Prostate gland (tissue), 2 donors: ENCODE data around the gene CAPN14. TPM values are rescaled to one million over a fixed set of nuclear protein-coding genes. Genes with fewer than 3 reads are reported as not detected.
"Not testable (repeated sequence)": the region's sequence is repeated elsewhere in the genome, so short reads cannot be mapped to it uniquely, and the experiment has no call there.

Experiments
- DNase-seq: peaks from one replicate; pipeline ENCODE4 v3.0.0-alpha.2; 2019; ENCODE audit warnings: low spot score
- H3K27ac ChIP-seq, 2 donors: fragments of 200-600 bp; sonication (generic); 2 replicates each; pipeline ENCODE4 v1.5.1; 2017 to 2019
- H3K27me3 ChIP-seq: fragments of 200-600 bp; sonication (generic); replicated peaks from 2 replicates; pipeline ENCODE4 v1.5.1; 2019; ENCODE audit not compliant: insufficient read depth
- H3K36me3 ChIP-seq, 2 donors: fragments of 200-600 bp; sonication (generic); 1 replicate in 1 of 2; 2 replicates in 1 of 2; pipeline versions ENCODE4 v1.5.1 to v1.8.1; 2017 to 2019
- H3K4me1 ChIP-seq: fragments of 200-600 bp; sonication (generic); replicated peaks from 2 replicates; pipeline ENCODE4 v1.5.1; 2019
- H3K4me3 ChIP-seq, 2 donors: fragments of 200-600 bp; sonication (generic); 2 replicates each; pipeline ENCODE4 v1.5.1; 2017 to 2019
- H3K9me3 ChIP-seq: fragments of 200-600 bp; sonication (generic); 2 replicates; pipeline ENCODE4 v1.5.1; 2017
- CTCF ChIP-seq, 4 experiments: fragments of 200-600 bp in 2 of 4; fragments of 450-650 bp in 2 of 4; sonication (generic) in 2 of 4; IDR thresholded peaks; 1 replicate in 3 of 4; 2 replicates in 1 of 4; pipeline ENCODE4 v1.5.1; 2016 to 2019; ENCODE audit warnings: antibody characterized with exemption in 4 of 4, mild to moderate bottlenecking in 2 of 4, moderate library complexity in 2 of 4
- POLR2A ChIP-seq: fragments of 450-650 bp; IDR thresholded peaks from one replicate; pipeline ENCODE4 v1.6.1; 2016; ENCODE audit warnings: antibody characterized with exemption, mild to moderate bottlenecking
- POLR2AphosphoS5 ChIP-seq: sonication (generic); formaldehyde crosslinking; IDR thresholded peaks from one replicate; pipeline ENCODE4 v1.6.1; 2017; ENCODE audit warnings: antibody characterized with exemption
- WGBS: methylation state at CpG from one replicate; pipeline ENCODE4 v1.1.5; 2018; 5-methylcytosine and 5-hydroxymethylcytosine counted together
- intact Hi-C: fragments of 100-400 bp; cut with DNase I; formaldehyde crosslinking; loops from one replicate; pipeline ENCODE4 v1.14.2; 2022
- total RNA-seq, 2 donors: library from RNA; depleted of rRNA; stranded (reverse); fragments of >200 nt; gene quantifications; one replicate each; pipeline ENCODE4 v1.1.0, GENCODE V29; 2016

Gene CAPN14
- total RNA-seq, 2 donors from 2014 or later, result 0.27 to 0.80 TPM

GRCh38 chr2:31188131-31188530 lies 29.2 kb downstream of the CAPN14 start:
- TF ChIP-seq POLR2A, result no peak
- TF ChIP-seq POLR2AphosphoS5, result peak; percentile 39
- no peak for TF ChIP-seq CTCF (IDR thresholded peaks at IDR 0.05)
- H3K27ac ChIP-seq, result no peak overlapping the region
- intact Hi-C loops, result no loop called here
- no peaks in the 10 kb centered on the region for H3K9me3 ChIP-seq
- H3K36me3 ChIP-seq, result no peaks in the 10 kb centered on the region
- DNase-seq, result peak; percentile 32
- WGBS, result 43% methylated on average over 5 of the region's 5 CpGs
- H3K4me3 ChIP-seq, result no peak overlapping the region
- H3K4me1 ChIP-seq, result no peaks in the 10 kb centered on the region
- H3K27me3 ChIP-seq, result no peaks in the 10 kb centered on the region

GRCh38 chr2:31187166-31187565 lies 30.1 kb downstream of the CAPN14 start:
- H3K9me3 ChIP-seq, result no peaks in the 10 kb centered on the region
- no peaks in the 10 kb centered on the region for H3K27me3 ChIP-seq
- no peaks in the 10 kb centered on the region for H3K36me3 ChIP-seq
- 97% methylated on average over 4 of the region's 4 CpGs for WGBS
- no peak overlapping the region for H3K4me3 ChIP-seq
- intact Hi-C loops, result no loop called here
- H3K4me1 ChIP-seq, result no peaks in the 10 kb centered on the region
- no peak for DNase-seq
- TF ChIP-seq CTCF (IDR thresholded peaks at IDR 0.05) (no peak), POLR2AphosphoS5 (no peak), POLR2A (no peak)
- no peak overlapping the region for H3K27ac ChIP-seq

- 97% methylated on average over 7 of the region's 7 CpGs for WGBS
- H3K4me3 ChIP-seq, H3K4me1 ChIP-seq, H3K27ac ChIP-seq, DNase-seq, H3K9me3 ChIP-seq, H3K27me3 ChIP-seq, H3K36me3 ChIP-seq, intact Hi-C loops: not testable (repeated sequence)
Observed at GRCh38 chr2:31183973-31184372, 33.3 kb downstream of the CAPN14 start.

GRCh38 chr2:31176742-31177141 lies 40.6 kb downstream of the CAPN14 start:
- WGBS, result 90% methylated on average over 10 of the region's 10 CpGs
- intact Hi-C loops, result no loop called here
- DNase-seq, result no peak

GRCh38 chr2:31171142-31171541 lies 46.2 kb downstream of the CAPN14 start:
- H3K27me3 ChIP-seq, result no peaks in the 10 kb centered on the region
- 93% methylated on average over 4 of the region's 4 CpGs for WGBS
- H3K4me3 ChIP-seq, result no peak overlapping the region
- H3K36me3 ChIP-seq, result no peaks in the 10 kb centered on the region
- no peaks in the 10 kb centered on the region for H3K4me1 ChIP-seq
- DNase-seq, result no peak
- no peak overlapping the region for H3K27ac ChIP-seq
- TF ChIP-seq POLR2A (no peak), POLR2AphosphoS5 (no peak), CTCF (IDR thresholded peaks at IDR 0.05) (no peak)
- H3K9me3 ChIP-seq, result no peaks in the 10 kb centered on the region
- intact Hi-C loops, result loop anchor here (2.0 kb wide), 1 partner anchor 456 kb away; no protein-coding TSS in a partner anchor

More at GRCh38 chr2:31176742-31177141, 40.6 kb downstream of the CAPN14 start:
- no peak overlapping the region for H3K4me3 ChIP-seq
- no peak overlapping the region for H3K27ac ChIP-seq
- H3K9me3 ChIP-seq, result no peaks in the 10 kb centered on the region
- no peaks in the 10 kb centered on the region for H3K4me1 ChIP-seq
- TF ChIP-seq POLR2AphosphoS5, result no peak
- no peaks in the 10 kb centered on the region for H3K27me3 ChIP-seq
- H3K36me3 ChIP-seq, result no peaks in the 10 kb centered on the region

GRCh38 chr2:31170071-31170698 lies 47.1 kb downstream of the CAPN14 start:
- Histone ChIP-seq H3K4me3 (no peak overlapping the region), H3K4me1 (no peaks in the 10 kb centered on the region), H3K36me3 (no peaks in the 10 kb centered on the region), H3K9me3 (no peaks in the 10 kb centered on the region), H3K27me3 (no peaks in the 10 kb centered on the region), H3K27ac (no peak overlapping the region)
- intact Hi-C loops, result loop anchor here (2.0 kb wide), 1 partner anchor 455 kb away; no protein-coding TSS in a partner anchor
- peak; percentile 41 for DNase-seq
- WGBS, result 0% methylated on average over 4 of the region's 4 CpGs
- TF ChIP-seq POLR2AphosphoS5, result peak; percentile 32
- peak; percentile 58 to 92 (median 85) for TF ChIP-seq CTCF (IDR thresholded peaks at IDR 0.05)
- TF ChIP-seq POLR2A, result no peak
